ENCODE results near the gene USPL1.
A peak's percentile ranks its signal among the peaks of the same experiment; 100 is the strongest.

USPL1 gene

DNA sequence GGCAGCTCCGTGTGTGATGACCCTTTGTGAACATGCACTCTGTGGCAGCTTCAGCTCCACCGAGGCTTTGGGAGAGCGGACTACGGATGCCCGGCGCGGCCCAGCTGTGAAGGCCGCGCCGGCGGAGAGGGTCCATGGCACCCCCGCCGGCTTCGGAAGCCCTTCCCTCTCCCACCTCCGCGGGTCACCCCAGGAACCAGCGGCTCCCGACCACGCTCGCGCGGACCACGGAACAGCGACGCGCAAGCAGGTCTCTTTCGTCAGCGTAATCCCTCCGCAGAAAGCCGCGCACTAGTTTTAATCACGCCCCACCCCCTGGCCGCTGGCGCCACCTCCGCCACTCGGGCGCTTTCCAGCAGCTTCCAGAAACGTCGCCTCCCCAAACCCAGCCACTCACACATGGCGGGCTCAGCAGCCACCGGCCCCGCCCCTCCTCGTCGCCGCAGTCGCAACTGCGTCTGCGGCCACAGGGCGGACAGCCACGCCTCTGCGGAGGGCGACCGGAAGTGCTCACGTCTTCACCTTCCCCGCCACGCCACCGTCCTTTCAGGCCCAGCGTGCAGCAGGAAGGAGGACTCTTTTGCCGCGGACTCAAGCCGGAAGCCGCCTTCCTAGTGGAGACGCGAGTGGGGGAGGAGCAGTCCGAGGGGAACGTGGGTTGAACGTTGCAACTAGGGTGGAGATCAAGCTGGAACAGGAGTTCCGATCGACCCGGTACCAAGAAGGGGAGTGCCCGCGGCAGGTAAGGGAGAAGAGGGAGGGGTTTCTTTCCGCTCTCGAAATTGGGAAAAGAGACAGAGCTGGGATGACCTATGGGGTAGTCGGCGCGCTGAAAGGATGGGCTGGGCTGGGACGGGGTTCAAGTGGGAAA is at the start of gene USPL1:
Gene USPL1, plus strand, starts transcription at position 606 of the 871 bp plus-strand sequence. CDS start 3,221 bp downstream, outside the sequence.
- DNase-seq (ENCODE audit: low read depth), result peak; percentile 100
- H3K4me3 ChIP-seq (ENCODE audit: low read depth, low read length), result peak within 1 kb of the TSS; percentile 98
- TF ChIP-seq, protein P1, sequence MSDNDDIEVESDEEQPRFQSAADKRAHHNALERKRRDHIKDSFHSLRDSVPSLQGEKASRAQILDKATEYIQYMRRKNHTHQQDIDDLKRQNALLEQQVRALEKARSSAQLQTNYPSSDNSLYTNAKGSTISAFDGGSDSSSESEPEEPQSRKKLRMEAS (IDR thresholded peaks at IDR 0.05; ENCODE audit: low read depth, low read length), result peak; percentile 88
- TF ChIP-seq MYC (IDR thresholded peaks at IDR 0.05; ENCODE audit: low read depth, low read length), result peak; percentile 96
- no peak for TF ChIP-seq CTCF (IDR thresholded peaks at IDR 0.05; ENCODE audit: low read depth, low read length)
- peak; percentile 70 for TF ChIP-seq POLR2A (IDR thresholded peaks at IDR 0.05; ENCODE audit: extremely low read depth, insufficient read length)

GRCh38 chr13:30569901-30570576 is 47.7 kb upstream of the USPL1 start:
- H3K4me3 ChIP-seq (ENCODE audit: low read depth, low read length), result no peak overlapping the region
- TF ChIP-seq POLR2A (IDR thresholded peaks at IDR 0.05; ENCODE audit: extremely low read depth, insufficient read length) (no peak), CTCF (IDR thresholded peaks at IDR 0.05; ENCODE audit: low read depth, low read length) (no peak), MYC (IDR thresholded peaks at IDR 0.05; ENCODE audit: low read depth, low read length) (0 out of 2 replicates have a peak, but pooled peaks have one; percentile 34)
- TF ChIP-seq, protein P1 (IDR thresholded peaks at IDR 0.05; ENCODE audit: low read depth, low read length), result peak; percentile 61
- DNase-seq (ENCODE audit: low read depth), result peak; percentile 90

DNA sequence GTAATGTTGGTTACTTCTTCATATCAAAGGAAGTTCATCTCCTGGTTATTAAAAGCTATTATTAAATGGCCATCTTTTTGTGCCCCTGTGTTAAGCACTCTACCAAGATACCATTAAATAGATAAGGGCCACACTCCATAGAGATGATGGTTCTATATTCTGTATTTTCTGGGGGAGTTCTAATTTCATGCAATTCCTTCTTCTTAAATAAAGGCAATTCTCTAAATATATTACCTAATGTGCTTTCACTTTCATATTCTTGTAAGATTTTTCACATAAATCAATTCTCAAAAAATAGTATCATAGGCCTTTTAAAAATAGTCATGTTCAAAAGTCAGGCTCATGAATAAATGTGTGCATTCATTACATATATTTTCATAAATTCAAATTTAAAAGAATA is 47.0 kb upstream of the USPL1 start:
- TF ChIP-seq POLR2A (IDR thresholded peaks at IDR 0.05; ENCODE audit: extremely low read depth, insufficient read length) (no peak), CTCF (IDR thresholded peaks at IDR 0.05; ENCODE audit: low read depth, low read length) (no peak), MYC (IDR thresholded peaks at IDR 0.05; ENCODE audit: low read depth, low read length) (no peak)
- TF ChIP-seq, protein P1 (IDR thresholded peaks at IDR 0.05; ENCODE audit: low read depth, low read length), result no peak
- DNase-seq (ENCODE audit: low read depth), result no peak
- no peak overlapping the region for H3K4me3 ChIP-seq (ENCODE audit: low read depth, low read length)

GRCh38 chr13:30572859-30573275 is 44.9 kb upstream of the USPL1 start:
- peak; percentile 75 for DNase-seq (ENCODE audit: low read depth)
- H3K4me3 ChIP-seq (ENCODE audit: low read depth, low read length), result peak overlapping the region; percentile 59
- TF ChIP-seq CTCF (IDR thresholded peaks at IDR 0.05; ENCODE audit: low read depth, low read length) (peak; percentile 33), MYC (IDR thresholded peaks at IDR 0.05; ENCODE audit: low read depth, low read length) (no peak)

DNA sequence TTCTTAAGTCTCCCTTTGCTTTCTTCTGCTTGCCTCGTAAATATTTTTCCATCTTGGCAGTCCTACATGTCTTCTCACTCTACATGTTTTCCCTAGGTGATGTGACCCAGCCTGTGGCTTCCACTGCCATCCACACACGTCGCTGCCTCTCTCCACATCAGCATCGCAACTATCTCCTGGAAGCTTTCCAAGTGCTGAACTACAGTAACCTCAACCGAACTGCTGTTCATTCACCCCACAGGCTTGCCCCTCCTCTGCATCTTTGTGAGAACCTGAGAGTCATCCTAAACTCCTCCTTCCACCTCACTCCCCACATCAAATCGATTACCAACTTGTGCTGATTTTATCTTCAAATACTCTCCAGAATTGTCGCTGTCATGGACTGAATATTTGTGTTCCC is 41.2 kb upstream of the USPL1 start:
- TF ChIP-seq, protein P1 (IDR thresholded peaks at IDR 0.05; ENCODE audit: low read depth, low read length), result no peak
- TF ChIP-seq MYC (IDR thresholded peaks at IDR 0.05; ENCODE audit: low read depth, low read length) (no peak), POLR2A (IDR thresholded peaks at IDR 0.05; ENCODE audit: extremely low read depth, insufficient read length) (no peak), CTCF (IDR thresholded peaks at IDR 0.05; ENCODE audit: low read depth, low read length) (no peak)
- peak; percentile 57 for DNase-seq (ENCODE audit: low read depth)

More for the DNA sequence above, 41.2 kb upstream of the USPL1 start:
- no peak overlapping the region for H3K4me3 ChIP-seq (ENCODE audit: low read depth, low read length)
